K562 (cell line): ENCODE data around the gene AASDH. TPM values are rescaled to one million over a fixed set of nuclear protein-coding genes. Genes with fewer than 3 reads are reported as not detected.

Source experiments
- BRF1 ChIP-seq: IDR thresholded peaks from 3 replicates; pipeline ENCODE4 v1.6.1; 2011; ENCODE audit warnings: borderline replicate concordance, mild to moderate bottlenecking; ENCODE audit not compliant: insufficient read length; ENCODE audit errors: extremely low read depth
- ETV1 ChIP-seq: fragments of 450-650 bp; conservative IDR thresholded peaks from 2 replicates; pipeline ENCODE4 v1.6.1; 2016; ENCODE audit warnings: missing genetic modification characterization, control low read depth, low read depth, missing compliant biosample characterization
- FOXA1 ChIP-seq: fragments of 450-650 bp; IDR thresholded peaks from 2 replicates; pipeline ENCODE4 v1.6.1; 2016; ENCODE audit warnings: mild to moderate bottlenecking, borderline replicate concordance
- HDAC6 ChIP-seq: IDR thresholded peaks from 2 replicates; pipeline ENCODE4 v1.6.1; 2012; ENCODE audit warnings: low read depth, mild to moderate bottlenecking, control low read depth, inconsistent platforms, low read length, moderate library complexity
- NELFE ChIP-seq: IDR thresholded peaks from 2 replicates; pipeline ENCODE4 v1.6.1; 2011; ENCODE audit warnings: mild to moderate bottlenecking; ENCODE audit not compliant: insufficient read depth, insufficient read length
- NFXL1 ChIP-seq: fragments of 450-650 bp; formaldehyde crosslinking; IDR thresholded peaks from 2 replicates; pipeline ENCODE4 v1.4.0; 2021; ENCODE audit warnings: mild to moderate bottlenecking
- NONO ChIP-seq, 2 experiments: fragments of 200-400 bp in 1 of 2; fragments of 450-650 bp in 1 of 2; formaldehyde crosslinking in 1 of 2; IDR thresholded peaks; 2 replicates each; pipeline ENCODE4 v1.6.1; 2017; ENCODE audit warnings: low read depth in 2 of 2, mild to moderate bottlenecking in 2 of 2, moderate library complexity in 2 of 2, low read length in 1 of 2
- SFPQ ChIP-seq: fragments of 200-400 bp; formaldehyde crosslinking; IDR thresholded peaks from 2 replicates; pipeline ENCODE4 v1.6.1; 2017; ENCODE audit warnings: mild to moderate bottlenecking, low read depth, low read length, moderate library complexity
- SNIP1 ChIP-seq: fragments of 450-650 bp; IDR thresholded peaks from 2 replicates; pipeline ENCODE4 v1.7.1; 2017; ENCODE audit warnings: low read depth, mild to moderate bottlenecking
- TEAD2 ChIP-seq: fragments of 450-650 bp; IDR thresholded peaks from 2 replicates; pipeline ENCODE4 v1.6.1; 2016; ENCODE audit warnings: missing genetic modification characterization, control low read depth, missing compliant biosample characterization
- UBTF ChIP-seq, 2 experiments: IDR thresholded peaks; 2 replicates each; pipeline ENCODE4 v1.6.1; 2012; ENCODE audit warnings: improper control_type of control experiment in 2 of 2, low read depth in 2 of 2, low read length in 2 of 2, borderline replicate concordance in 1 of 2
- ZBTB1 ChIP-seq: sonication (generic); formaldehyde crosslinking; IDR thresholded peaks from 2 replicates; pipeline ENCODE4 v1.8.1; 2023; ENCODE audit warnings: missing genetic modification reagents, low read depth, mild to moderate bottlenecking, borderline replicate concordance
- ZBTB17 ChIP-seq: fragments of 450-650 bp; formaldehyde crosslinking; IDR thresholded peaks from 2 replicates; pipeline ENCODE4 v1.4.0; 2020; ENCODE audit warnings: mild to moderate bottlenecking
- ZNF232 ChIP-seq: sonication (generic); formaldehyde crosslinking; IDR thresholded peaks from 2 replicates; pipeline ENCODE4 v1.8.0; 2022; ENCODE audit warnings: mild to moderate bottlenecking, missing genetic modification reagents
- polyA plus RNA-seq, 8 experiments: library from polyadenylated mRNA; depleted of rRNA in 4 of 8; stranded (reverse) in 5 of 8; unstranded in 3 of 8; fragments of >200 nt; fragmentation: Nextera tagmentation in 2 of 8; fragmentation: Illumina TruSeq in 1 of 8; extraction: Ambion mirVana in 2 of 8; extraction: Trizol in 1 of 8; gene quantifications; 2 replicates each; pipeline versions ENCODE4 v1.2.1 to v1.2.3, GENCODE V29; 2011 to 2014; ENCODE audit warnings: inconsistent platforms in 1 of 8, missing spikeins in 1 of 8
- total RNA-seq, 7 experiments: library from RNA; depleted of rRNA in 6 of 7; stranded (reverse); fragments of >200 nt in 6 of 7; fragmentation: Illumina TruSeq in 2 of 7; extraction: Trizol in 2 of 7; gene quantifications; 2 replicates each; pipeline versions ENCODE4 v1.2.1 to v1.2.3, GENCODE V29; 2011 to 2021; ENCODE audit warnings: low replicate concordance in 1 of 7
- TF ChIP-seq, protein P1 (sequence below), 3 experiments: fragments of 200-800 bp in 1 of 3; sonication (Bioruptor generic) in 1 of 3; sonication (generic) in 1 of 3; formaldehyde crosslinking in 1 of 3; IDR thresholded peaks; 2 replicates each; pipeline versions ENCODE4 v1.6.1 to v1.8.0; 2016 to 2022; ENCODE audit warnings: mild to moderate bottlenecking in 2 of 3, missing compliant biosample characterization in 2 of 3, missing genetic modification characterization in 2 of 3, missing genetic modification reagents in 1 of 3
- TF ChIP-seq, protein P2 (sequence below): sonication (generic); formaldehyde crosslinking; IDR thresholded peaks from 2 replicates; pipeline ENCODE4 v1.9.0; 2022; ENCODE audit warnings: mild to moderate bottlenecking, missing genetic modification reagents
- TF ChIP-seq, protein P3 (sequence below): fragments of 250-450 bp; sonication (Bioruptor Pico); IDR thresholded peaks from 2 replicates; pipeline ENCODE4 v1.5.0; 2020; ENCODE audit warnings: mild to moderate bottlenecking

Gene AASDH
- total and polyA plus RNA-seq, 9 of the 15 experiments (the other 6 are each of a cell fraction or from before 2014, with no cell fraction given) = 8.6 to 29.7 (median 13.7) TPM

DNA sequence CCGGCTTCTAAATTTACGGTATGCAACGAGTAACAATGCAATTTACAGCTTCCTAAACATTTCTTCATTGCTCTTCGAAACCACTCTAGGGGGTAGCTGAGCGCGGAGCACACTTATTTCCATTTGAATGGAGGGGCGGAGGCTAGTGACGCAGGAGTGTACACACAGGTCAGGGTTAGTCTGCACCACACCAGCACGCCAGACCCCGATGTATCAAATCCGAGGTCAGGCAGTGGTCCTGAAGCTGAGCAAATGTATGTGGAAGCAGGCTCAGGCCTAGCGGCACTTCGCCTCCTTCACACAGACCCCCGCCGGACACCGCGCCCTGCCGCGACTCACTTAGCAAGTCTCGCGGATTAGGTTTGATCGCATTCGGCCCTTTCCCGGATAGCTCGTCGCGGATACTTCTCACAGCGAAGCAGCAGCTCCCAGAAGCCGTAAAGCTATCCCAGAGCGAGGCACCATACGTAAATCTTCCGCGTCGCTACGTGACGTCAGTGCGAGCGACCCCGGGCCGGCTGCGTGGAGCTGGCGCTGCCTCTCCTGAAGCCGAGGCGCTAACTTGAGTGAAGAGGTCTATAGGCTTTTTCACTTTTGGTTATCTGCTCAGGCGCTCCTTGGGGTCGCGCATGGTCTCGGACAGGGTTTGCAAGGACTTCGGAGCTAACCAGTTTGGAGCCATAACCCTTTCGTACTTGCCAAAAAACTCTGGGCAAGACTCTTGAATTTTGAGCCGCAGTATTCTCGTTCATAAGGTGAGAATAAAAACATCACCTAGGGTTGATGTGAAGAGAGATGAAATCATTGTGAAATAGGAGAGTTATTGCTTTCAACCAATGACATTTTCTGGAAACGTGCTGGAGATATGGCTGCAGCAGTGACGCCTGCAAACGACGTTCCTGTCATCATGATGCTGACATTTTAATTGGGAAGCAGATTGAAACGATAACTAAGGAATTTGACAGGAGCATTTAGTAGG, at the start of gene AASDH (continued):
- TF ChIP-seq NONO (IDR thresholded peaks at IDR 0.05; ENCODE audit: low read depth in 2 of 2, low read length in 1 of 2) (peak in 1 of 2 experiments; percentile 79; a peak in 2 of 4 replicates), FOXA1 (no peak), ZBTB17 (CRISPR knock-in tag) (peak; percentile 52; the same call in 1 of the 2 replicates), ZNF232 (CRISPR knock-in tag) (no peak), NELFE (no peak), NFXL1 (CRISPR knock-in tag) (no peak), SFPQ (no peak), UBTF (IDR thresholded peaks at IDR 0.05; ENCODE audit: borderline replicate concordance in 1 of 2, low read depth in 2 of 2, low read length in 2 of 2) (peak in 1 of 2 experiments; percentile 88; a peak in 3 of 4 replicates), ETV1 (tag) (0 out of 2 replicates have a peak, but pooled peaks have one; percentile 6), TEAD2 (tag) (no peak), BRF1 (no peak), SNIP1 (no peak), HDAC6 (no peak), ZBTB1 (CRISPR knock-in tag) (peak; percentile 59; the same call in 1 of the 2 replicates)
- TF ChIP-seq, protein P1, sequence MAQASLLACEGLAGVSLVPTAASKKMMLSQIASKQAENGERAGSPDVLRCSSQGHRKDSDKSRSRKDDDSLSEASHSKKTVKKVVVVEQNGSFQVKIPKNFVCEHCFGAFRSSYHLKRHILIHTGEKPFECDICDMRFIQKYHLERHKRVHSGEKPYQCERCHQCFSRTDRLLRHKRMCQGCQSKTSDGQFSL (CRISPR knock-in tag; IDR thresholded peaks at IDR 0.05) = no peak
- TF ChIP-seq, protein P1 (tag; IDR thresholded peaks at IDR 0.05) = no peak
- TF ChIP-seq, protein P2, sequence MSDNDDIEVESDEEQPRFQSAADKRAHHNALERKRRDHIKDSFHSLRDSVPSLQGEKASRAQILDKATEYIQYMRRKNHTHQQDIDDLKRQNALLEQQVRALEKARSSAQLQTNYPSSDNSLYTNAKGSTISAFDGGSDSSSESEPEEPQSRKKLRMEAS (CRISPR knock-in tag) = peak; percentile 89
- TF ChIP-seq, protein P3, sequence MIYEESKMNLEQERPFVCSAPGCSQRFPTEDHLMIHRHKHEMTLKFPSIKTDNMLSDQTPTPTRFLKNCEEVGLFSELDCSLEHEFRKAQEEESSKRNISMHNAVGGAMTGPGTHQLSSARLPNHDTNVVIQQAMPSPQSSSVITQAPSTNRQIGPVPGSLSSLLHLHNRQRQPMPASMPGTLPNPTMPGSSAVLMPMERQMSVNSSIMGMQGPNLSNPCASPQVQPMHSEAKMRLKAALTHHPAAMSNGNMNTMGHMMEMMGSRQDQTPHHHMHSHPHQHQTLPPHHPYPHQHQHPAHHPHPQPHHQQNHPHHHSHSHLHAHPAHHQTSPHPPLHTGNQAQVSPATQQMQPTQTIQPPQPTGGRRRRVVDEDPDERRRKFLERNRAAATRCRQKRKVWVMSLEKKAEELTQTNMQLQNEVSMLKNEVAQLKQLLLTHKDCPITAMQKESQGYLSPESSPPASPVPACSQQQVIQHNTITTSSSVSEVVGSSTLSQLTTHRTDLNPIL = no peak
